Measurements from ENCODE around the gene CLIC5. TPM values are rescaled to one million over a fixed set of nuclear protein-coding genes. Genes with fewer than 3 reads are reported as not detected.

CLIC5 gene
- total RNA-seq, 1 donor from 2014 or later, result 7.6 TPM

DNA sequence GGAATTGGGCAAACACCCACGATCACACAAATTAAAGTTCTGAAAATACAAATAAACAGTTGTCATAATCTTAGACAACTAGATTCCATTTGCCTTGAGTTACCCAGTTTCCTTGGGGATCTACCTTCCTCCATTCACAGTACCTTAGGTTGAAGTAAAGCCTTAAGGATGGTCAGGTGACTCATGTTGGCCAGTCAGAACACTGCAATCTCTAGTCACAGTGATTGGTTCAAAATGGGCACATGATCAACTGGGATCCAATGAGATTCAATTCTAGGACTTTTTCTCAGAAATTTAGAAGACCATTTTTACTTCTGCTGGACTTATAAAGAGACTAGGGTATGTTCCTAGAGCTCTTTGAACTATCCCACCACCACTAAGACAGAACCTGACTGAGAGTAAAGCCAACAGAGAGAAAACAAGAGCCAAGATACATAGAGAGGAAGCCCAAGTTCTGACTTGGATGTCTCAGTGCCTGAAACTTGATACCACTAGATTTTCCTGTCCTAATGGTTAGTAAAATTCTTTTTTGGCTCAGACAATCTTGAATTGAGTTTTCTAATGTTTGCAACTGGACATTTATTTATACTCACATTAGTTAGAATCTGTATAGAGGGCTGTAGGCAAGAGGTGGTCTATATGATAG lies 8.6 kb upstream of the CLIC5 start:
- no peaks in the 10 kb centered on the region for H3K4me1 ChIP-seq
- no peak overlapping the region for H3K27ac ChIP-seq
- no peaks in the 10 kb centered on the region for H3K27me3 ChIP-seq
- H3K9me3 ChIP-seq, result no peaks in the 10 kb centered on the region
- no peak for TF ChIP-seq CTCF (IDR thresholded peaks at IDR 0.05)
- no peaks in the 10 kb centered on the region for H3K36me3 ChIP-seq
- no peak for DNase-seq (ENCODE audit: low spot score in 2 of 2)
- no peak overlapping the region for H3K4me3 ChIP-seq
- intact Hi-C loops (cut with DNase I), result no loop called here

DNA sequence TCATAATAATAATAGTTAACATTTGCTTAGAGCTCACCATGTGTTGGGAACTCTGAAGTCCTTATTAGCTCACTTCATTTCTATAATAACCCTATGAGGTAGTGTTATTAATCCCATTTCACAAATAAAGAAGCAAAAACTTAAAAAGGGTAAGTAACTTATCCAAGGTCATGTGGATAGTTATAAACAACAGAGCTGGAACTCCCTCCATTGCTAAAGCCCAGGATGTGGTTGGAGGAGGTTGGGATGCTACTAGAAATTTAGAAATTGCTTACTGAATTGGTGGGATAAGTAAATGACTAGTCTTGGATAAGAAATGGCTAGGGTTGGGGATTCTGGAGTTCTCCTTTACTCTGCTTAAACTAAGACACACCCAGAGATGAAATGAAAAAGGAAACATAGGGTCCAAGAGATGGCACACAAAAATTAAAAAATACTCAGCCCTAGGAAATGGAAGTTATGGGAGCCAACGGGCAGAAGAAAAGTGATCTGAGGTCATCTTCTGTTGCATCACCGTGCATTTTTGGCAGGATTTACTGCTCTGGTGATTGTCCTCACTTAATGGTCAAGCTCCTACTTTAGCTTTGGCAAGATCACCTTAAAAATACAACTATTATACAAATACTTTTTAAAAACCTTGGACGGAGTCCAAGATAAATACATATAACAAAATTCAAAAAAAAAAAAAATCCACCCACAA lies 7.7 kb upstream of the CLIC5 start:
- Histone ChIP-seq H3K4me1 (no peaks in the 10 kb centered on the region), H3K9me3 (no peaks in the 10 kb centered on the region), H3K27me3 (no peaks in the 10 kb centered on the region), H3K36me3 (no peaks in the 10 kb centered on the region), H3K27ac (no peak overlapping the region), H3K4me3 (no peak overlapping the region)
- intact Hi-C loops (cut with DNase I), result no loop called here
- DNase-seq (ENCODE audit: low spot score in 2 of 2), result no peak
- TF ChIP-seq CTCF (IDR thresholded peaks at IDR 0.05), result no peak

DNA sequence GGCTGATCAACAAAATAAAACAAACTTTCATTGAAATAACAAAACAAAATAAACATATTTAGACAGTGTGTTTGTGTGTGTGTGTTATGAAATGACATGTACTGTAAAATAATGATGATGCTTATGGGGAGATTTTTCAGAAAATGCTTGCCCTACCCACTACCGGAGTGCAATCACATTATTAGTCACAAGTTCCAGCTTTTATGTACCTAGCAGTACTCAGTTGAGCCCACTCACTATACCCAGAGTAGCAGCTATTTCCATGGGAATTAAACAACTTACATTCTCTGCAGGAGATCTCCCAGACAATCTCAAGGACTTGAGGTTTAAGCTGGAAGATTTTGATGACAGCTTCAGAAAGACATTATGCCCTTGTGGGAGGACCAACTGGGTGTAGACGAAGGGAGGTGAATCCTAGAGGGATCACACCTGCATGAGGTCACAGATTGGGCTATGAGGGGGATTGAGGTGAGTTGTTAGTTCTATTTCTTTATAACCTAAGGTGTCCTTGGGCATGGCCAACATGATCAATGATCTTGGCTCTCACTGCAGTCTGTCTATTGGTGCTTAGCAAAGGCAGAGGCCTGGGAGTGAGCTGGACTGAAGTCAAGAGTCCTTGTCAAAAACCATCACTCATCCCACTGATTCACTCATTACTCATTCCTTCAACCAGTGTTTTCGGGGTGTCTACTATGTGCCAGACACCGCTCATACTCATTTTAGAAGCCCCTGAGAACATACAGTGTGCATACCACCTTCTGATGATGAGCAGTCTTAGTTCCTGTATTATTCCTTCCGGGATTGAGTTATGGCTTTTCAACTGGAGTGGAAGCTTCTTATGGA lies 6.7 kb upstream of the CLIC5 start:
- intact Hi-C loops (cut with DNase I), result no loop called here
- H3K27me3 ChIP-seq, result no peaks in the 10 kb centered on the region
- DNase-seq (ENCODE audit: low spot score in 2 of 2), result no peak
- H3K36me3 ChIP-seq, result no peaks in the 10 kb centered on the region
- no peak overlapping the region for H3K4me3 ChIP-seq
- H3K4me1 ChIP-seq, result no peaks in the 10 kb centered on the region
- no peaks in the 10 kb centered on the region for H3K9me3 ChIP-seq
- no peak for TF ChIP-seq CTCF (IDR thresholded peaks at IDR 0.05)
- no peak overlapping the region for H3K27ac ChIP-seq

GRCh38 chr6:46017726-46018125 lies 2.1 kb upstream of the CLIC5 start:
- Histone ChIP-seq H3K27ac (no peak overlapping the region), H3K27me3 (peaks cover 9% of the 10 kb centered on the region), H3K4me3 (no peak overlapping the region), H3K4me1 (peaks cover 4 to 8% of the 10 kb centered on the region in 2 donors), H3K9me3 (no peaks in the 10 kb centered on the region), H3K36me3 (no peaks in the 10 kb centered on the region)
- DNase-seq (ENCODE audit: low spot score in 2 of 2), result no peak
- intact Hi-C loops (cut with DNase I), result no loop called here
- TF ChIP-seq CTCF (IDR thresholded peaks at IDR 0.05), result no peak

GRCh38 chr6:46016063-46016608 lies 476 bp upstream of the CLIC5 start:
- H3K9me3 ChIP-seq, result no peaks in the 10 kb centered on the region
- no peak for DNase-seq (ENCODE audit: low spot score in 2 of 2)
- H3K27ac ChIP-seq, result no peak overlapping the region
- intact Hi-C loops (cut with DNase I), result no loop called here
- peak overlapping the region; percentile 55 to 56 for H3K4me3 ChIP-seq
- peaks cover 4 to 8% of the 10 kb centered on the region in 2 donors for H3K4me1 ChIP-seq
- no peak for TF ChIP-seq CTCF (IDR thresholded peaks at IDR 0.05)
- peaks cover 9% of the 10 kb centered on the region for H3K27me3 ChIP-seq
- H3K36me3 ChIP-seq, result no peaks in the 10 kb centered on the region

Data from ascending aorta (tissue), 2 donors.